Astrocyte of the cerebellum (primary cell): ENCODE measurements around the gene ZNF581.
A peak's percentile ranks its signal among the peaks of the same experiment; 100 is the strongest.

Source experiments
- DNase-seq: peaks from one replicate; pipeline ENCODE4 v3.0.0-alpha.2; 2011; ENCODE audit warnings: low read depth
- H3K4me3 ChIP-seq: 2 replicates; pipeline ENCODE4 v1.5.1; 2011; ENCODE audit warnings: mild to moderate bottlenecking, low read depth, low read length, moderate library complexity
- CTCF ChIP-seq: IDR thresholded peaks from 2 replicates; pipeline ENCODE4 v1.5.1; 2012; ENCODE audit warnings: low read length, low read depth, moderate library complexity, mild to moderate bottlenecking; ENCODE audit errors: missing control alignments
- in situ Hi-C: cut with HindIII; loops from 2 replicates; pipeline ENCODE4 v1.10.0; 2017; ENCODE audit warnings: low sequenced_read_pairs

Gene ZNF581

GRCh38 chr19:55637534-55637933 is 5.9 kb upstream of the ZNF581 start:
- in situ Hi-C loops: no loop called here
- DNase-seq: no peak
- no peak for TF ChIP-seq CTCF
- no peak overlapping the region for H3K4me3 ChIP-seq

- H3K4me3 ChIP-seq: no peak overlapping the region
- no peak for DNase-seq
- in situ Hi-C loops: no loop called here
- peak; percentile 47 for TF ChIP-seq CTCF
Measured at GRCh38 chr19:55638864-55639359, 4.5 kb upstream of the ZNF581 start.

- TF ChIP-seq CTCF: peak; percentile 47
Measured at GRCh38 chr19:55640043-55640576, 3.3 kb upstream of the ZNF581 start.

GRCh38 chr19:55640577-55641425 is 2.6 kb upstream of the ZNF581 start, which contains the start of gene ZNF580:
TSS of gene ZNF580 (plus strand) at chr19:55641002. CDS start at chr19:55642509, 1,507 bp downstream.
- TF ChIP-seq CTCF: no peak
- in situ Hi-C loops: no loop called here
- no peak for DNase-seq
- peak within 1 kb of the TSS; percentile 82 for H3K4me3 ChIP-seq

More at GRCh38 chr19:55640043-55640576, 3.3 kb upstream of the ZNF581 start:
- H3K4me3 ChIP-seq: peak overlapping the region; percentile 82
- no peak for DNase-seq
- in situ Hi-C loops: no loop called here

GRCh38 chr19:55641426-55642152 is 1.9 kb upstream of the ZNF581 start:
- DNase-seq: no peak
- no peak for TF ChIP-seq CTCF
- peak overlapping the region; percentile 82 for H3K4me3 ChIP-seq
- in situ Hi-C loops: no loop called here
